ENCODE measurements around the gene ADH1A. TPM values are rescaled to one million over a fixed set of nuclear protein-coding genes. Genes with fewer than 3 reads are reported as not detected.
"Not testable (repeated sequence)": the region's sequence is repeated elsewhere in the genome, so short reads cannot be mapped to it uniquely, and the experiment has no call there.

ADH1A gene
- total RNA-seq, 2 experiments from 2014 or later, result not detected

DNA sequence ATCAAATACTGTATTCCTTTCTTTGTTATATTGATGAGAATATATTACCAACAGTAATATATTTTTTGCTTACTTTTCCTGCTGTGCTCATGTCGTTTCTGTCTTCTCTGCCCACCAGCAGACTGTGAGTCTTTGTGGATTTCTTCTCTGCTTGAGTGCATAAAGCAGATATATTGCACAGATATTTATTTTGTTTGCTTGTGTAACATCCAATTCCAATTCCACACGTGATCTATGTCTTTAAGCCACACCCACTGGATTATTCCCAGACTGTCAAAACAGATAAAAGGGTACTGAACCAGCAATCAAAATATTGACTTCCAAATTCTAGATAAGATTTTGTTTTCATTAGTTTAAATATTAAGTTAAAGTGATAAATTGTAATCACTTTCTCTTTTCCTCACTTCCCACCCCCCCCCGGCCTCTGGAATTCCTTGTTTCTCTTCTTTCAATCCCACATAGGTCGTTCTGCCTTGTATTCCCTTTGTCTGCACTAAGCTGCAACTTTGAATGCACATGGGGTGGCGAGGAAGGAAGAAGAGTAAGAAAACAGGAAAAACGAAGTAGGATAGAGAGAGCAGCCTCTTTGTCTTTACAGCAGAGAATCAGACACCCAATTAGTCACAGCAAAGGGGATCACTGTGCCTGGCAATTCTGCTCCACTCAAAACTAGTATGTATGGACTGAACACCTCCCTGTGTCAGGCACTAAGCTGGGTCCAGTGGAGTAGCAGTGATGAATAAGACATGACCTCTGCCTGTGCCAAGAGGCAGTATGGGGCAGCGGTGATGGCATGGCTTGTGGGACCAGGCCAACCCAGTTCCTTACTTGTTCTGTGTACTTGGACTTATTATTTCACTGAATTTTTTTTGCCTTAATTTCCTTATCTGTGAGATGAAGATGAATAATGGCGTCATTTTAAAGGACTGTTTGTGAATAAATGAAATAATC, 30.7 kb upstream of the ADH1A start, which contains the start of gene ADH1B:
ADH1B (minus strand) TSS at position 161 of the 951 bp plus-strand sequence; CDS start at position 91, 70 bp downstream.
- TF ChIP-seq EZH2phosphoT487 (IDR thresholded peaks at IDR 0.05; ENCODE audit: borderline replicate concordance, low read depth, low read length), result no peak
- no peak within 1 kb of the TSS for H2AFZ ChIP-seq (ENCODE audit: low read length)
- CTCF ChIA-PET (ENCODE audit: unreplicated experiment), result interaction anchor here (0.6 kb wide), 1 partner anchor 867 kb away, joined by 3 read pairs; no protein-coding TSS in a partner anchor
- no peaks in the 10 kb centered on the region for H3K79me2 ChIP-seq (ENCODE audit: insufficient read depth, low read depth, low read length)
- DNase-seq (ENCODE audit: low spot score), result no peak
- H3K36me3 ChIP-seq (ENCODE audit: insufficient read depth, low read length), result no peaks in the 10 kb centered on the region
- BruUV-seq (replicated peaks), result no TSS peak
- H3K4me2 ChIP-seq (ENCODE audit: low read length), result no peak within 1 kb of the TSS
- no peaks in the 10 kb centered on the region for H3K9me2 ChIP-seq (ENCODE audit: insufficient read depth, low read length)
- H3K27ac ChIP-seq (ENCODE audit: low read depth, low read length, poor library complexity, severe bottlenecking), result no peak within 1 kb of the TSS
- POLR2A ChIA-PET, result interaction anchor here (0.6 kb wide), 1 partner anchor 652 kb away, joined by 3 read pairs; no protein-coding TSS in a partner anchor
- no peaks in the 10 kb centered on the region for H3K9me3 ChIP-seq (ENCODE audit: low read length)
- no peaks in the 10 kb centered on the region for H4K20me1 ChIP-seq (ENCODE audit: insufficient read depth, low read length)
- H3K4me3 ChIP-seq (ENCODE audit: low read depth, low read length, poor library complexity, severe bottlenecking), result no peak within 1 kb of the TSS
- H3K4me1 ChIP-seq (ENCODE audit: insufficient read depth, low read length, poor library complexity, severe bottlenecking), result no peaks in the 10 kb centered on the region
- intact Hi-C loops (cut with micrococcal nuclease; ENCODE audit: unreplicated experiment), result no loop called here

DNA sequence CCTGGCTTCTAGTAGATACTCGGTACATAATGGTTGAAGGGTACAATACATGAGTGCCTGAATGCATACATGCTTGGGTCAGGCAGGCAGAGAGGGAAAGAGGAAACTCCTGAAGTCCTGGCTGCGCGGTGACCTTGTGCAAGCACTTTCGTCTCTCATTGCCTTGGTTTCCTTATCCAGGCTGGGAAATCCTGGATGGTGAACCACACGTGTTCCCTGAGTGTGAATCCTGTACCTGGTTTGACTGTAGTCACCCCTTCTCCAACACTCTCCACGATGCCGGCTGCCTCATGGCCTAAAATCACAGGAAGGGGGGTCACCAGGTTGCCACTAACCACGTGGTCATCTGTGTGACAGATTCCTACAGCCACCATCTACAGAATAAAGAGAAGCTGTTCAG, 27.0 kb upstream of the ADH1A start:
- intact Hi-C loops (cut with micrococcal nuclease; ENCODE audit: unreplicated experiment); H3K36me3 ChIP-seq (ENCODE audit: insufficient read depth, low read length); H2AFZ ChIP-seq (ENCODE audit: low read length); H4K20me1 ChIP-seq (ENCODE audit: insufficient read depth, low read length); BruUV-seq (replicated peaks); H3K79me2 ChIP-seq (ENCODE audit: insufficient read depth, low read depth, low read length); H3K27ac ChIP-seq (ENCODE audit: low read depth, low read length, poor library complexity, severe bottlenecking); CTCF ChIA-PET (ENCODE audit: unreplicated experiment); H3K4me2 ChIP-seq (ENCODE audit: low read length); H3K4me1 ChIP-seq (ENCODE audit: insufficient read depth, low read length, poor library complexity, severe bottlenecking); H3K9me2 ChIP-seq (ENCODE audit: insufficient read depth, low read length); H3K9me3 ChIP-seq (ENCODE audit: low read length); H3K4me3 ChIP-seq (ENCODE audit: low read depth, low read length, poor library complexity, severe bottlenecking); POLR2A ChIA-PET; DNase-seq (ENCODE audit: low spot score): not testable (repeated sequence)

GRCh38 chr4:99317354-99317753, 26.6 kb upstream of the ADH1A start:
- Histone ChIP-seq H3K4me3 (ENCODE audit: low read depth, low read length, poor library complexity, severe bottlenecking) (no peak overlapping the region), H3K36me3 (ENCODE audit: insufficient read depth, low read length) (no peaks in the 10 kb centered on the region), H4K20me1 (ENCODE audit: insufficient read depth, low read length) (no peaks in the 10 kb centered on the region), H3K9me3 (ENCODE audit: low read length) (no peaks in the 10 kb centered on the region), H3K4me2 (ENCODE audit: low read length) (no peak overlapping the region), H3K27ac (ENCODE audit: low read depth, low read length, poor library complexity, severe bottlenecking) (no peak overlapping the region), H3K9me2 (ENCODE audit: insufficient read depth, low read length) (no peaks in the 10 kb centered on the region), H2AFZ (ENCODE audit: low read length) (no peak overlapping the region), H3K79me2 (ENCODE audit: insufficient read depth, low read depth, low read length) (no peaks in the 10 kb centered on the region), H3K4me1 (ENCODE audit: insufficient read depth, low read length, poor library complexity, severe bottlenecking) (no peaks in the 10 kb centered on the region)
- ChIA-PET CTCF (ENCODE audit: unreplicated experiment) (no interaction called here), POLR2A (no interaction called here)
- BruUV-seq (replicated peaks), result no TSS peak
- intact Hi-C loops (cut with micrococcal nuclease; ENCODE audit: unreplicated experiment), result no loop called here
- no peak for TF ChIP-seq EZH2phosphoT487 (IDR thresholded peaks at IDR 0.05; ENCODE audit: borderline replicate concordance, low read depth, low read length)
- TF ChIP-seq, protein P1, sequence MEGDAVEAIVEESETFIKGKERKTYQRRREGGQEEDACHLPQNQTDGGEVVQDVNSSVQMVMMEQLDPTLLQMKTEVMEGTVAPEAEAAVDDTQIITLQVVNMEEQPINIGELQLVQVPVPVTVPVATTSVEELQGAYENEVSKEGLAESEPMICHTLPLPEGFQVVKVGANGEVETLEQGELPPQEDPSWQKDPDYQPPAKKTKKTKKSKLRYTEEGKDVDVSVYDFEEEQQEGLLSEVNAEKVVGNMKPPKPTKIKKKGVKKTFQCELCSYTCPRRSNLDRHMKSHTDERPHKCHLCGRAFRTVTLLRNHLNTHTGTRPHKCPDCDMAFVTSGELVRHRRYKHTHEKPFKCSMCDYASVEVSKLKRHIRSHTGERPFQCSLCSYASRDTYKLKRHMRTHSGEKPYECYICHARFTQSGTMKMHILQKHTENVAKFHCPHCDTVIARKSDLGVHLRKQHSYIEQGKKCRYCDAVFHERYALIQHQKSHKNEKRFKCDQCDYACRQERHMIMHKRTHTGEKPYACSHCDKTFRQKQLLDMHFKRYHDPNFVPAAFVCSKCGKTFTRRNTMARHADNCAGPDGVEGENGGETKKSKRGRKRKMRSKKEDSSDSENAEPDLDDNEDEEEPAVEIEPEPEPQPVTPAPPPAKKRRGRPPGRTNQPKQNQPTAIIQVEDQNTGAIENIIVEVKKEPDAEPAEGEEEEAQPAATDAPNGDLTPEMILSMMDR (conservative IDR thresholded peaks at IDR 0.05; ENCODE audit: low read length), result no peak
- DNase-seq (ENCODE audit: low spot score), result no peak

All from OCI-LY7 (cell line).